Transverse colon (tissue), 4 donors: Measurements from ENCODE around the gene RNF5. TPM values are rescaled to one million over a fixed set of nuclear protein-coding genes. Genes with fewer than 3 reads are reported as not detected.

Experiments used
- DNase-seq: peaks from one replicate; pipeline ENCODE4 v3.0.0-alpha.2; 2019
- H3K27ac ChIP-seq, 4 donors: fragments of 200-600 bp; sonication (generic); 2 replicates each; pipeline ENCODE4 v1.5.1; 2016 to 2018; ENCODE audit warnings: inconsistent platforms in 4 of 4
- H3K27me3 ChIP-seq: fragments of 200-600 bp; sonication (generic); 2 replicates; pipeline ENCODE4 v1.5.1; 2017; ENCODE audit warnings: inconsistent platforms
- H3K36me3 ChIP-seq, 4 donors: fragments of 200-600 bp; sonication (generic); 2 replicates each; pipeline ENCODE4 v1.5.1; 2017 to 2019; ENCODE audit warnings: inconsistent platforms in 4 of 4
- H3K4me1 ChIP-seq, 4 donors: fragments of 200-600 bp; sonication (generic); 2 replicates each; pipeline ENCODE4 v1.5.1; 2017 to 2020; ENCODE audit warnings: inconsistent platforms in 4 of 4
- H3K4me3 ChIP-seq, 4 donors: fragments of 200-600 bp; sonication (generic); 1 replicate in 1 of 4; 2 replicates in 3 of 4; pipeline versions ENCODE4 v1.5.1 to v1.6.1; 2017 to 2019; ENCODE audit warnings: inconsistent platforms in 4 of 4
- H3K9me3 ChIP-seq, 2 donors: fragments of 200-600 bp; sonication (generic); 2 replicates each; pipeline ENCODE4 v1.5.1; 2017 to 2019; ENCODE audit warnings: inconsistent platforms in 2 of 2
- CTCF ChIP-seq, 5 experiments: fragments of 200-600 bp in 3 of 5; fragments of 450-650 bp in 2 of 5; sonication (generic) in 3 of 5; IDR thresholded peaks; 1 replicate in 2 of 5; 2 replicates in 3 of 5; pipeline ENCODE4 v1.5.1; 2016 to 2017; ENCODE audit warnings: antibody characterized with exemption in 5 of 5, inconsistent platforms in 3 of 5, mild to moderate bottlenecking in 2 of 5, moderate library complexity in 1 of 5
- EP300 ChIP-seq: sonication (generic); formaldehyde crosslinking; IDR thresholded peaks from one replicate; pipeline ENCODE4 v1.6.1; 2017; ENCODE audit warnings: antibody characterized with exemption, low read depth
- POLR2A ChIP-seq: fragments of 450-650 bp; IDR thresholded peaks from one replicate; pipeline ENCODE4 v1.6.1; 2016; ENCODE audit warnings: antibody characterized with exemption, mild to moderate bottlenecking, moderate library complexity
- POLR2AphosphoS5 ChIP-seq, 3 donors: sonication (generic); formaldehyde crosslinking; IDR thresholded peaks; one replicate each; pipeline ENCODE4 v1.6.1; 2016; ENCODE audit warnings: antibody characterized with exemption in 3 of 3
- WGBS, 2 donors: methylation state at CpG; one replicate each; pipeline ENCODE4 v1.1.5; 2018; ENCODE audit warnings: low coverage in 1 of 2; 5-methylcytosine and 5-hydroxymethylcytosine counted together
- in situ Hi-C, 4 donors: fragments of 200-750 bp; cut with MboI; loops; one replicate each; pipeline versions ENCODE4 v1.15.0 to v1.15.1; 2017; ENCODE audit warnings: low sequenced_read_pairs in 3 of 4, low pct_ligation_motif_present in 1 of 4, low pct_unique_long_range_greater_than_20kb in 1 of 4
- intact Hi-C: fragments of 100-400 bp; cut with DNase I; formaldehyde crosslinking; loops from one replicate; pipeline ENCODE4 v1.15.1; 2023; ENCODE audit warnings: low total_unique reads
- total RNA-seq, 4 donors: library from RNA; depleted of rRNA; stranded (reverse); fragments of >200 nt; gene quantifications; one replicate each; pipeline ENCODE4 v1.1.0, GENCODE V29; 2016

The RNF5 gene
- total RNA-seq, 4 donors from 2014 or later: 36.0 to 212 (median 120) TPM

GRCh38 chr6:32131439-32131948 is 46.7 kb upstream of the RNF5 start:
- intact Hi-C loops: no loop called here
- peaks cover 22 to 28% (median 25%) of the 10 kb centered on the region in 4 donors for H3K4me1 ChIP-seq
- no peaks in the 10 kb centered on the region for H3K27me3 ChIP-seq
- no peak for TF ChIP-seq CTCF (IDR thresholded peaks at IDR 0.05)
- no peak for TF ChIP-seq POLR2AphosphoS5 (IDR thresholded peaks at IDR 0.05)
- TF ChIP-seq EP300: no peak
- TF ChIP-seq POLR2A: no peak
- in situ Hi-C loops: no loop called here
- no peaks in the 10 kb centered on the region for H3K9me3 ChIP-seq
- 84 to 91% methylated on average over 14 of the region's 14 CpGs for WGBS, 2 donors
- no peak for DNase-seq
- H3K4me3 ChIP-seq: no peak overlapping the region
- H3K27ac ChIP-seq: no peak overlapping the region
- peaks cover 0 to under 1% (median 0%) of the 10 kb centered on the region in 4 donors for H3K36me3 ChIP-seq

DNA sequence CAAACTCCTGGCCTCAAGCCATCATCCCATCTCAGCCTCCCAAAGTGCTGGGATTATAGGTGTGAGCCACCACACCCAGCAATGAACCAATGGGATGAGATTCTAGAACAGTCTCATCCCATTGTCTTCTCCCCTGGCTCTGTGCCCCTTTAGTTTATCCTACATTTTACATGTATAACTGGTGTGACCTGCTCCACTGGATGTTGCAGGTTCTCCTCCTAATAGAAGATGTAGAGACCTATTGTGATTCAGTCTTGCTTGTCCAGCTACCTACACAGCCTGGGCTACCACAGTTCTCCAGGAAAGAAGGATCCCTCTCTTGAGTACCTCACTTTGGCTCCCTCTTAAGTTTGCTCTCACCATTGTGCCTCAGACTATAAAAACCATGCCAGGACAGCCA is 46.1 kb upstream of the RNF5 start:
- Histone ChIP-seq H3K4me3 (no peak overlapping the region), H3K36me3 (no peaks in the 10 kb centered on the region), H3K9me3 (no peaks in the 10 kb centered on the region), H3K27ac (no peak overlapping the region), H3K4me1 (peaks cover 16 to 22% (median 19%) of the 10 kb centered on the region in 4 donors), H3K27me3 (no peaks in the 10 kb centered on the region)
- TF ChIP-seq POLR2A: no peak
- TF ChIP-seq EP300: no peak
- TF ChIP-seq CTCF (IDR thresholded peaks at IDR 0.05): no peak
- TF ChIP-seq POLR2AphosphoS5 (IDR thresholded peaks at IDR 0.05): no peak
- intact Hi-C loops: no loop called here
- no peak for DNase-seq
- in situ Hi-C loops: no loop called here

DNA sequence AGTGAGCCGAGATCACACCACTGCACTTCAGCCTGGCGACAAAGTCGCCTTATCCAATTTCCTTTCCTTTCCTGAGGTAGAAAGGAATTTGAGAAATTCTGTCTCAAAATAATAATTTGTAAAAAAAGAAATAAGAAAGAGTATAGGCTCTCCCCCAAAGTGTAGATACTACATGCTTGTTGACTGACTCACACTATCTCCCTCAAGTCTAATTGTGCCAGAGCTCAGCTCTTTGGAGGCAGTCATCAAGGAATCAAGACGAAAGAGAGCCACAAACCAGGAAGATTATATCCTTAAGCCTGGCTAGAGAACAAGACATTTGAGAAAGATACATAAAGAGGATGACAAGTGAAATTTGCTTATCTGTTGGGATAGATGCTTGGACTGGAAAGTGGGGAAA is 44.4 kb upstream of the RNF5 start:
- intact Hi-C loops: no loop called here
- H3K27me3 ChIP-seq: no peaks in the 10 kb centered on the region
- no peaks in the 10 kb centered on the region for H3K36me3 ChIP-seq

GRCh38 chr6:32137454-32137853 is 40.8 kb upstream of the RNF5 start:
- no peaks in the 10 kb centered on the region for H3K9me3 ChIP-seq
- H3K27ac ChIP-seq: no peak overlapping the region
- no peak for DNase-seq
- no peaks in the 10 kb centered on the region for H3K36me3 ChIP-seq
- no peaks in the 10 kb centered on the region for H3K27me3 ChIP-seq
- intact Hi-C loops: no loop called here
- in situ Hi-C loops: no loop called here
- no peak for TF ChIP-seq POLR2AphosphoS5 (IDR thresholded peaks at IDR 0.05)
- no peak for TF ChIP-seq CTCF (IDR thresholded peaks at IDR 0.05)
- TF ChIP-seq EP300: no peak
- no peak for TF ChIP-seq POLR2A
- H3K4me3 ChIP-seq: no peak overlapping the region
- H3K4me1 ChIP-seq: peaks cover 0 to 10% (median 0%) of the 10 kb centered on the region in 4 donors

More for the DNA sequence above, 44.4 kb upstream of the RNF5 start:
- Histone ChIP-seq H3K4me1 (peaks cover 8 to 13% (median 9%) of the 10 kb centered on the region in 4 donors), H3K9me3 (no peaks in the 10 kb centered on the region), H3K27ac (no peak overlapping the region), H3K4me3 (no peak overlapping the region)
- no peak for DNase-seq
- in situ Hi-C loops: no loop called here
- WGBS, 2 donors: 83% methylated on average over 4 of the region's 4 CpGs
- no peak for TF ChIP-seq EP300

GRCh38 chr6:32139590-32139989 is 38.6 kb upstream of the RNF5 start:
- Histone ChIP-seq H3K4me1 (peaks cover 0 to 17% (median 4%) of the 10 kb centered on the region in 4 donors), H3K4me3 (no peak overlapping the region), H3K27me3 (no peaks in the 10 kb centered on the region), H3K27ac (no peak overlapping the region), H3K36me3 (no peaks in the 10 kb centered on the region), H3K9me3 (no peaks in the 10 kb centered on the region)
- intact Hi-C loops (no loop called here), in situ Hi-C loops (no loop called here)
- no peak for DNase-seq
- TF ChIP-seq EP300: no peak
- no peak for TF ChIP-seq CTCF (IDR thresholded peaks at IDR 0.05)
- no peak for TF ChIP-seq POLR2A
- no peak for TF ChIP-seq POLR2AphosphoS5 (IDR thresholded peaks at IDR 0.05)
- WGBS, 2 donors: 33 to 78% methylated on average over 3 to 5 of the region's 5 CpGs
